SK-N-SH treated with all-trans-retinoic acid at 6 μM for 48 hours (cell line): ENCODE data around the gene RCCD1.
"Not testable (repeated sequence)": the region's sequence is repeated elsewhere in the genome, so short reads cannot be mapped to it uniquely, and the experiment has no call there.

ENCODE experiments used
- ISL1 ChIP-seq: fragments of 250-450 bp; sonication (Bioruptor Pico); IDR thresholded peaks from 2 replicates; pipeline ENCODE4 v2.1.2; 2022; ENCODE audit warnings: mild to moderate bottlenecking, moderate library complexity
- TF ChIP-seq, protein P1 (sequence below): fragments of 250-450 bp; sonication (Bioruptor Pico); IDR thresholded peaks from 2 replicates; pipeline ENCODE4 v1.8.0; 2020; ENCODE audit warnings: mild to moderate bottlenecking, moderate library complexity, borderline replicate concordance

DNA sequence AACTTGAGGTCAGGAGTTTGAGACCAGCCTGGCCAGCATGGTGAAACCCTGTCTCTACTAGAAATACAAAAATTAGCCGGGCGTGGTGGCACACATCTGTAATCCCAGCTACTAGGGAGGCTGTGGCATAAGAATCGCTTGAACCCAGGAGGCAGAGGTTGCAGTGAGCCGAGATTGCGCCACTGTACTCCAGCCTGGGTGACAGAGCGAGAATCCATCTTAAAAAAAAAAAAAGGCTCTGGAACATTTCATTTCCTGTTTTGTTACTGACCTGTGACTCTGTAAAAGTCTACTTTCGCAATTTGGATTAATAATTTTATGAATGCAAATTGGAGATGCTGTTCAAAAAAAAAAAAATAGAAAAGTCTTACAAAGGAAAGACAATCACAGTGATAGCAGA lies 26.6 kb upstream of the RCCD1 start:
- not testable (repeated sequence) for TF ChIP-seq ISL1 (CRISPR knock-in tag)
- TF ChIP-seq, protein P1, sequence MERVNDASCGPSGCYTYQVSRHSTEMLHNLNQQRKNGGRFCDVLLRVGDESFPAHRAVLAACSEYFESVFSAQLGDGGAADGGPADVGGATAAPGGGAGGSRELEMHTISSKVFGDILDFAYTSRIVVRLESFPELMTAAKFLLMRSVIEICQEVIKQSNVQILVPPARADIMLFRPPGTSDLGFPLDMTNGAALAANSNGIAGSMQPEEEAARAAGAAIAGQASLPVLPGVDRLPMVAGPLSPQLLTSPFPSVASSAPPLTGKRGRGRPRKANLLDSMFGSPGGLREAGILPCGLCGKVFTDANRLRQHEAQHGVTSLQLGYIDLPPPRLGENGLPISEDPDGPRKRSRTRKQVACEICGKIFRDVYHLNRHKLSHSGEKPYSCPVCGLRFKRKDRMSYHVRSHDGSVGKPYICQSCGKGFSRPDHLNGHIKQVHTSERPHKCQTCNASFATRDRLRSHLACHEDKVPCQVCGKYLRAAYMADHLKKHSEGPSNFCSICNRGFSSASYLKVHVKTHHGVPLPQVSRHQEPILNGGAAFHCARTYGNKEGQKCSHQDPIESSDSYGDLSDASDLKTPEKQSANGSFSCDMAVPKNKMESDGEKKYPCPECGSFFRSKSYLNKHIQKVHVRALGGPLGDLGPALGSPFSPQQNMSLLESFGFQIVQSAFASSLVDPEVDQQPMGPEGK (CRISPR knock-in tag) = not testable (repeated sequence)
